Keratinocyte (primary cell): ENCODE measurements around the gene C20orf144. TPM values are rescaled to one million over a fixed set of nuclear protein-coding genes. Genes with fewer than 3 reads are reported as not detected.

Source experiments
- DNase-seq: peaks from one replicate; pipeline ENCODE4 v3.0.0-alpha.2; 2011; ENCODE audit warnings: low read depth, missing footprints, low spot score
- FAIRE-seq: peaks from 2 replicates; lab custom pipeline; 2011; peaks lifted over from hg19 to GRCh38; lab: Jason Lieb, UNC
- H2AFZ ChIP-seq: 2 replicates; pipeline ENCODE4 v1.6.0; 2012; ENCODE audit warnings: low read length, control low read depth, inconsistent platforms; ENCODE audit not compliant: control insufficient read depth
- H3K27ac ChIP-seq: 2 replicates; pipeline ENCODE4 v1.5.1; 2011; ENCODE audit warnings: low read length; ENCODE audit not compliant: control insufficient read depth, insufficient read depth
- H3K27me3 ChIP-seq: 3 replicates; pipeline ENCODE4 v1.6.0; 2011; ENCODE audit warnings: low read length; ENCODE audit not compliant: control insufficient read depth, insufficient read depth; ENCODE audit errors: extremely low read depth
- H3K36me3 ChIP-seq, 2 experiments: 2 replicates in 1 of 2; 3 replicates in 1 of 2; pipeline ENCODE4 v1.5.1; 2011; ENCODE audit warnings: low read length in 2 of 2, mild to moderate bottlenecking in 1 of 2; ENCODE audit not compliant: control insufficient read depth in 2 of 2, insufficient read depth in 2 of 2; ENCODE audit errors: extremely low read depth in 1 of 2
- H3K4me1 ChIP-seq: 3 replicates; pipeline ENCODE4 v1.5.1; 2011; ENCODE audit warnings: low read length; ENCODE audit not compliant: control insufficient read depth, insufficient read depth; ENCODE audit errors: extremely low read depth
- H3K4me2 ChIP-seq: 3 replicates; pipeline ENCODE4 v1.6.0; 2011; ENCODE audit warnings: low read depth, low read length; ENCODE audit not compliant: control insufficient read depth, insufficient read depth; ENCODE audit errors: extremely low read depth
- H3K4me3 ChIP-seq, 3 experiments: fragments of 200-600 bp in 1 of 3; sonication (generic) in 1 of 3; 2 replicates in 2 of 3; 3 replicates in 1 of 3; pipeline ENCODE4 v1.5.1; 2011 to 2016; ENCODE audit warnings: low read length in 3 of 3, mild to moderate bottlenecking in 3 of 3, control low read depth in 2 of 3, inconsistent platforms in 1 of 3, low read depth in 1 of 3, mixed read lengths in 1 of 3, mixed run types in 1 of 3, moderate library complexity in 1 of 3; ENCODE audit not compliant: control insufficient read depth in 2 of 3, insufficient read depth in 2 of 3; ENCODE audit errors: extremely low read depth in 1 of 3
- H3K79me2 ChIP-seq: 2 replicates; pipeline ENCODE4 v1.6.0; 2012; ENCODE audit warnings: low read length; ENCODE audit not compliant: control insufficient read depth, insufficient read depth
- H3K9ac ChIP-seq: 3 replicates; pipeline ENCODE4 v1.6.0; 2011; ENCODE audit warnings: low read length; ENCODE audit not compliant: control insufficient read depth, insufficient read depth; ENCODE audit errors: extremely low read depth
- H3K9me1 ChIP-seq: 3 replicates; pipeline ENCODE4 v1.6.0; 2011; ENCODE audit warnings: low read length; ENCODE audit not compliant: control insufficient read depth, insufficient read depth; ENCODE audit errors: extremely low read depth
- H3K9me3 ChIP-seq: 2 replicates; pipeline ENCODE4 v1.5.1; 2012; ENCODE audit warnings: low read depth, low read length; ENCODE audit not compliant: control insufficient read depth
- H4K20me1 ChIP-seq: 3 replicates; pipeline ENCODE4 v1.6.0; 2011; ENCODE audit warnings: low read length; ENCODE audit not compliant: control insufficient read depth, insufficient read depth; ENCODE audit errors: extremely low read depth
- CTCF ChIP-seq, 3 experiments: IDR thresholded peaks in 1 of 3; conservative IDR thresholded peaks in 1 of 3; optimal IDR thresholded peaks in 1 of 3; 2 replicates in 2 of 3; 3 replicates in 1 of 3; pipeline versions ENCODE3 to v1.5.1; 2011; ENCODE audit warnings: low read length in 3 of 3, mild to moderate bottlenecking in 3 of 3, moderate library complexity in 2 of 3, control low read depth in 1 of 3, inconsistent platforms in 1 of 3; ENCODE audit not compliant: insufficient read depth in 2 of 3; ENCODE audit errors: extremely low read depth in 1 of 3
- EZH2 ChIP-seq: IDR thresholded peaks from one replicate; pipeline ENCODE4 v1.6.1; 2012; ENCODE audit warnings: inconsistent platforms, mild to moderate bottlenecking, low read length, moderate library complexity
- dilution Hi-C: fragments of 300-500 bp; cut with MboI; formaldehyde crosslinking; loops from one replicate; pipeline ENCODE4 v1.7.0; 2020; ENCODE audit warnings: low sequenced_read_pairs; ENCODE audit not compliant: extremely low pct_ligation_motif_present
- polyA plus RNA-seq, 5 experiments: library from polyadenylated mRNA; depleted of rRNA in 3 of 5; stranded (reverse) in 3 of 5; stranded (forward) in 1 of 5; unstranded in 1 of 5; fragments of >200 nt; gene quantifications; 1 replicate in 1 of 5; 2 replicates in 3 of 5; 3 replicates in 1 of 5; pipeline versions ENCODE4 v1.2.1 to v1.2.3, GENCODE V29; 2011 to 2012; ENCODE audit warnings: missing spikeins in 2 of 5, low read depth in 1 of 5, low replicate concordance in 1 of 5

C20orf144 gene
- polyA plus RNA-seq, 1 donor (not counting 4 experiments of a cell fraction or from before 2014, with no cell fraction given): 0.03 TPM

DNA sequence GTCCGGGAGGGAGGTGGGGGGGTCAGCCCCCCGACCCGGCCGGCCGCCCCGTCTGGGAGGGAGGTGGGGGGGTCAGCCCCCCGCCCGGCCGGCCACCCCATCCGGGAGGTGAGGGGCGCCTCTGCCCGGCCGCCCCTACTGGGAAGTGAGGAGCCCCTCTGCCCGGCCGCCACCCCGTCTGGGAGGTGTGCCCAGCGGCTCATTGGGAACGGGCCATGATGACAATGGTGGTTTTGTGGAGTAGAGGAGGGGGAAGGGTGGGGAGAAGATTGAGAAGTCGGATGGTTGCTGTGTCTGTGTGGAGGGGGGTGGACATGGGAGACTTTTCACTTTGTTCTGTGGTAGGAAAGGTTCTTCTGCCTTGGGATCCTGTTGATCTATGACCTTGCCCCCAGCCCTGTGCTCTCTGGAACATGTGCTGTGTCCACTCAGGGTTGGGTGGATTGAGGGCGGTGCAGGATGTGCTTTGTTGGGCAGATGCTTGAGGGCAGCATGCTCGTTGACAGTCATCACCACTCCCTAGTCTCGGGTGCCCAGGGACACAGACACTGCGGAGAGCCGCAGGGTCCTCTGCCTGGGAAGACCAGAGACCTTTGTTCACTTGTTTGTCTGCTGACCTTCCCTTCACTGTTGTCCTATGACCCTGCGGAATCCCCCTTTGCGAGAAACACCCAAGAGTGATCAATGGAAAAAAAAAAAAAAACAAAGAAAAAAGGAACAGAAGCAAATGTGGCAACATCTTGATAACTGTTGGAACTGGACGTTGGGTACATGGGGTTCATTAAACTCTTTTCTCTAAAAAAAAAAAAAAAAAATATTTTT is 39.7 kb downstream of the C20orf144 start:
- FAIRE-seq: no peak
- H3K9ac ChIP-seq: no peak overlapping the region
- H3K4me1 ChIP-seq: no peaks in the 10 kb centered on the region
- no peak overlapping the region for H3K4me2 ChIP-seq
- H3K79me2 ChIP-seq: no peaks in the 10 kb centered on the region
- no peaks in the 10 kb centered on the region for H3K27me3 ChIP-seq
- H3K27ac ChIP-seq: no peak overlapping the region
- H3K4me3 ChIP-seq: no peak overlapping the region
- no peaks in the 10 kb centered on the region for H4K20me1 ChIP-seq
- H3K9me3 ChIP-seq: no peaks in the 10 kb centered on the region
- dilution Hi-C loops: no loop called here
- DNase-seq: no peak
- H3K9me1 ChIP-seq: no peaks in the 10 kb centered on the region
- no peaks in the 10 kb centered on the region for H3K36me3 ChIP-seq
- no peak for TF ChIP-seq CTCF (optimal IDR thresholded peaks at IDR 0.05 in 1 of 3, IDR thresholded peaks at IDR 0.05 in 1 of 3, conservative IDR thresholded peaks at IDR 0.05 in 1 of 3; ENCODE audit: extremely low read depth in 1 of 3, insufficient read depth in 2 of 3, low read length in 3 of 3)
- TF ChIP-seq EZH2: no peak
- no peak overlapping the region for H2AFZ ChIP-seq

- no peak overlapping the region for H3K4me3 ChIP-seq
- TF ChIP-seq EZH2 (no peak), CTCF (optimal IDR thresholded peaks at IDR 0.05 in 1 of 3, IDR thresholded peaks at IDR 0.05 in 1 of 3, conservative IDR thresholded peaks at IDR 0.05 in 1 of 3; ENCODE audit: extremely low read depth in 1 of 3, insufficient read depth in 2 of 3, low read length in 3 of 3) (no peak)
- no peaks in the 10 kb centered on the region for H3K9me1 ChIP-seq
- H3K4me1 ChIP-seq: no peaks in the 10 kb centered on the region
- no peak overlapping the region for H2AFZ ChIP-seq
- H3K9me3 ChIP-seq: no peaks in the 10 kb centered on the region
- FAIRE-seq (no peak), DNase-seq (no peak)
- dilution Hi-C loops: no loop called here
- H3K27ac ChIP-seq: no peak overlapping the region
- peaks cover 0 to 5% of the 10 kb centered on the region in 2 experiments for H3K36me3 ChIP-seq
- no peaks in the 10 kb centered on the region for H3K27me3 ChIP-seq
- no peak overlapping the region for H3K4me2 ChIP-seq
- no peak overlapping the region for H3K9ac ChIP-seq
- no peaks in the 10 kb centered on the region for H4K20me1 ChIP-seq
- H3K79me2 ChIP-seq: no peaks in the 10 kb centered on the region
Observed at GRCh38 chr20:33702861-33703260, 40.7 kb downstream of the C20orf144 start.
